GM12864 (cell line): ENCODE results near the gene EXOSC5.

Source experiments
- DNase-seq: peaks from one replicate; pipeline ENCODE4 v3.0.0-alpha.2; 2011; ENCODE audit warnings: low read depth
- H3K4me3 ChIP-seq: 2 replicates; pipeline ENCODE4 v1.5.1; 2011; ENCODE audit warnings: mild to moderate bottlenecking, low read depth, low read length, control low read depth
- TF ChIP-seq, protein P1 (sequence below): IDR thresholded peaks from 2 replicates; pipeline ENCODE4 v1.5.1; 2011; ENCODE audit warnings: low read depth, mild to moderate bottlenecking, moderate library complexity, low read length, control low read depth, inconsistent platforms; ENCODE audit errors: missing control alignments

EXOSC5 gene

DNA sequence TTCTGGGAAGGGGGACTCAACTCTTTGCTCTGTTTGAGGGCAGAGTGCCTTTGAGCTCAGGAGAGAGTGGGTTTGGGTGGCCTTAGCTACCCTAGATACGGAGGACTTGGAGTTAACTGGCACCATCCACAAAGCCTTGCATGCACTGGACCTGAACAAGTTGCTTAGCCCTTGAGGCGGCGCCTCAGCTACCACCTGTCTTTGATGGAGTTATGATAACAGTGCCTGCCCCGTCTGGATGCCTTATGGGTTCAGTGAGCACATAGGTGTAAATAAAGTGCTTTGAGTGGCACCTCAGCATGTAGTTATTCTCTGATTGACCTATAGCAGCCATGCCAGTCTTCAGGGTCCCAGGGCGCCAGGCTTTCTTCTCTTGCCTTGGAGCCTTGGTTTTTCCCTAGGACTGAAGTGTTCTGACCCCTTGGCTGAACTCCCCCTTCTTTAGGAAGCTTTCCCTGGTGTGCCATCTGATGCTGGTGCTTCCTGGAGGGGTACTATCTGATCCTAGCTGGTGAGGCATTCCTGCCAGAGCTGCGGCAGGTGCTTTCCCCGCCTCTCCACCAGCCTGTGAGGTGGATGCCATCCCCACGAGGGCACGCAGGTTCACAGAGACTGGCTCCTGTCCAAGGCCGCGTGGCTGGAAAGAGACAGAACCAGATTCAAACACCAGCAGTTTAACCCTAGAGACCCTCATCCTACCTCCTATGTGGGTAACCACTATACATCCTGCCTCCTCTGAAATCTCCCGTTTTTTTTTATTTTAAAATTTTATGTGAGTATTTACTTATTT, 6.2 kb upstream of the EXOSC5 start:
- TF ChIP-seq, protein P1, sequence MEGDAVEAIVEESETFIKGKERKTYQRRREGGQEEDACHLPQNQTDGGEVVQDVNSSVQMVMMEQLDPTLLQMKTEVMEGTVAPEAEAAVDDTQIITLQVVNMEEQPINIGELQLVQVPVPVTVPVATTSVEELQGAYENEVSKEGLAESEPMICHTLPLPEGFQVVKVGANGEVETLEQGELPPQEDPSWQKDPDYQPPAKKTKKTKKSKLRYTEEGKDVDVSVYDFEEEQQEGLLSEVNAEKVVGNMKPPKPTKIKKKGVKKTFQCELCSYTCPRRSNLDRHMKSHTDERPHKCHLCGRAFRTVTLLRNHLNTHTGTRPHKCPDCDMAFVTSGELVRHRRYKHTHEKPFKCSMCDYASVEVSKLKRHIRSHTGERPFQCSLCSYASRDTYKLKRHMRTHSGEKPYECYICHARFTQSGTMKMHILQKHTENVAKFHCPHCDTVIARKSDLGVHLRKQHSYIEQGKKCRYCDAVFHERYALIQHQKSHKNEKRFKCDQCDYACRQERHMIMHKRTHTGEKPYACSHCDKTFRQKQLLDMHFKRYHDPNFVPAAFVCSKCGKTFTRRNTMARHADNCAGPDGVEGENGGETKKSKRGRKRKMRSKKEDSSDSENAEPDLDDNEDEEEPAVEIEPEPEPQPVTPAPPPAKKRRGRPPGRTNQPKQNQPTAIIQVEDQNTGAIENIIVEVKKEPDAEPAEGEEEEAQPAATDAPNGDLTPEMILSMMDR: no peak
- DNase-seq: no peak
- no peak overlapping the region for H3K4me3 ChIP-seq

DNA sequence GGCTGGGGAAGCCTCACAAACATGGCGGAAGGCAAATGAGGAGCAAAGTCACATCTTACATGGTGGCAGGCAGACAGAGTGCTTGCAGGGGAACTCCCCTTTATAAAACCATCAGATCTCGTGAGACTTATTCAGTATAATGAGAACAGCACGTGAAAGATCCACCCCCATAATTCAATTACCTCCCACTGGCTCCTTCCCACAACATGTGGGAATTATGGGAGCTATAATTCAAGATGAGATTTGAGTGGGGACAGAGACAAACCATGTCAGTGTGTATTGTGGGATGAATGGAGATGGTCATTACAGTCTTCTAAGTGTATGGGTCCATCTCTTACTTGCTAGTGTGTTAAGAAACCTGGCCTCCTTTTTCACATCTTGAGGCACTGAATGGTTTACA, 4.9 kb upstream of the EXOSC5 start:
- DNase-seq: no peak
- TF ChIP-seq, protein P1: no peak
- no peak overlapping the region for H3K4me3 ChIP-seq

DNA sequence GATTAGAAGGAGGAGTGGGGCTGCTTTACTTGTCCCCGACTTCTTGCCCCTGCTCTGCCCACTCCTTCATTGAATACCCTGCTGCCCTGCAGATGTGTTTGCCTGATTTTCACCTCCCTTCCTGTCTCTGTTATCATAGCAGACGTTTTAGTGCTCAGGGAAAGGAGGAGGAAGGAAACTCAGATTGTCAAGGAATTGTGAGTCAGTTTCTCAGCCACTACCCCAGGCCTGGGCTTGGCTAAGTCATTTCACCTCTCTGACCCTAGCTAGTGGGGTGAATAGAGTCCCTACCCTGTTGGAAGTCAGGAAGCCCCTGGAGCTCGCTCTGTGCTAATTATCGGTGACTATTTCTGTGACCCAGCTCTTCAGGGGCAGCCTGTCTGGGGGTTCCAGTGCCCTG, 4.3 kb upstream of the EXOSC5 start:
- DNase-seq: no peak
- no peak overlapping the region for H3K4me3 ChIP-seq
- TF ChIP-seq, protein P1: no peak

DNA sequence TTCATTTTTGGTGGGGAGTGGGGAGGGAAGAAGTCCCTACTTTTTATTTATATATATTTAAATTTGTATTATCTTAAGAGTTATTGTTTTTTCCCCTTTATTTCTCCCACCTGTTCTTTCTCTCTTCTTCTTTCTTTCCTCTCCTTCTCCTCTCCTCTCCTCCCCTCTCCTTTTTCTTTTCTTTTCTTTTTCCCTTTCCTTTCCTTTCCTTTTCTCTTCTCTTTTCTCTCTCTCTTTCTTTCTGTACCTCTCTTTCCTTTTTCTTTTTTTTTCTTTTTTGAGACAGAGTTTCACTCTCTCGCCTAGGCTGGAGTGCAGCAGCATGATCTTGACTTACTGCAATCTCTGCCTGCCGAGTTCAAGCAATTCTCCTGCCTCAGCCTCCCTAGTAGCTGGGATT, 2.4 kb upstream of the EXOSC5 start:
- TF ChIP-seq, protein P1: no peak
- H3K4me3 ChIP-seq: no peak overlapping the region
- no peak for DNase-seq

DNA sequence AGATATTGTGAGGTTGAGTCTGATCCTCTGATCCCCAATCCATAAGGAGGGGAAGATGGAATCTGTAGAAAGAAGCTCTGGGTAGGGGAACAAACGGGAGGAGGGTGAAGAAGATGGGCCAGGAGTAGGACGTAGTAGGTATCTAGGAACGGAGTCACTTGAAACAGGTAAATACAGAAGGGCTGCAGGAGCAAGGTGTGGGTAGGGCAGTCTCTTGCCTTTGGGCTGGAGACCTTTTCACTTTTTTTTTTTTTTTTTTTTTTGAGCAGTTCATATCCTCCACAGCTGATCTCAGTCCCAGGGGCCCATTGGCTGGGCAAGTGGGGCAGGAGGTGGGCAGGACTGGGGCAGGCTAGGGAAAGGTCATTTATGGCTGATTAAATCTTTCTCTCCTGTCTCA, 1.9 kb upstream of the EXOSC5 start:
- peak overlapping the region; percentile 96; the same call in 1 of the 2 replicates for H3K4me3 ChIP-seq

DNA sequence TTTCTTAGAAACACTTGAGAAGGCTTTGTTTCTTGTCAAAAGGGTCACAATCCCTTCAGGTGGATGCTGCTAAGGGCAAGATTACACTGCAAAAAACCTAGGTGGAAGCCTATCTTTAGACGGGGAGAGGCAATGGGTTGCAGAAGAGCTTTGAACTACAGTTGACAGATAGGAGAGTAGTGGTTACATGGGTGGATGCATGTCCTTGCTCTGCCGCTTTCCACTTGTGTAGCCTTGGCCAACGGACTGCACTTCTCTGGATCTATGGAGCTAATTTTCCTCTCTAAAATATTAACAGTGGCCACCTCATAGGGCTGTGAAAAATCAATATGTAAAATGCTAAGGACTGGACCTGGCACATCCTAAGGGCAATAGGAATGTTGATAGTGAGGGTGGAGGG, 1.4 kb upstream of the EXOSC5 start:
- peak overlapping the region; percentile 96 for H3K4me3 ChIP-seq
- TF ChIP-seq, protein P1: no peak
- no peak for DNase-seq

More for the DNA sequence above, 1.9 kb upstream of the EXOSC5 start:
- TF ChIP-seq, protein P1: no peak
- DNase-seq: no peak

DNA sequence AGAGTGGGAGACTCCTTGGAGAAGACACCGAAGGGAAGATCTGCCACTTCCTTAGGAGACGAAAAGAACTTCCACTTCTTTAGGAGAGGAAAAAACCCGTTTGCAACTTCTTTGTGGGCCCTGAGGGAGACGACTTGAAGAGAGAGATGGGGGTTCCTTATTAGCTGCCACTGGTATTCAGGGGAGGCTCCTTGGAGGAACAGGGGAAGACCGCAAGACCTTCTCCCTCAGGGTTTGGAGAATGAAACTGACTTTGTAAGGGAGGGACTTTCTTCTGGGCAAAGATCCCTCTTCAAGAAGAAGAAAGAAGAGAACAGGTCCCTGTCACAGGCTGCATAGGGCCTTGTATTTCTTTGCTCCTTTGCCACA, 875 bp upstream of the EXOSC5 start:
- peak overlapping the region; percentile 96 for H3K4me3 ChIP-seq
- TF ChIP-seq, protein P1: no peak
- DNase-seq: no peak
